GM23338 (cell line): ENCODE measurements around the gene FBXL17. TPM values are rescaled to one million over a fixed set of nuclear protein-coding genes. Genes with fewer than 3 reads are reported as not detected.

Experiments
- ATAC-seq: fragments of 200-7000 bp; cut with Tn5 transposase; 3 replicates; pipeline ENCODE4 v1.9.1; 2020
- DNase-seq: peaks from one replicate; pipeline ENCODE4 v3.0.0-alpha.2; 2015; ENCODE audit warnings: low spot score
- H2AFZ ChIP-seq: fragments of 200-600 bp; sonication (generic); 2 replicates; pipeline ENCODE4 v1.8.0; 2016; ENCODE audit warnings: antibody characterized with exemption, mild to moderate bottlenecking, moderate library complexity
- H3F3A ChIP-seq: fragments of 200-600 bp; sonication (generic); replicated peaks from 2 replicates; pipeline ENCODE4 v1.8.0; 2017; ENCODE audit warnings: antibody characterized with exemption, mixed run types, low read depth
- H3K27ac ChIP-seq: fragments of 200-600 bp; sonication (generic); 2 replicates; pipeline ENCODE4 v1.6.1; 2016; ENCODE audit warnings: low read depth
- H3K27me3 ChIP-seq: fragments of 200-600 bp; sonication (generic); 2 replicates; pipeline ENCODE4 v1.8.0; 2016; ENCODE audit warnings: mild to moderate bottlenecking, mixed run types, moderate library complexity; ENCODE audit not compliant: insufficient read depth
- H3K36me3 ChIP-seq: fragments of 200-600 bp; sonication (generic); 2 replicates; pipeline ENCODE4 v1.8.0; 2016; ENCODE audit warnings: mild to moderate bottlenecking; ENCODE audit not compliant: insufficient read depth
- H3K4me1 ChIP-seq: fragments of 200-600 bp; sonication (generic); 2 replicates; pipeline ENCODE4 v1.8.0; 2016; ENCODE audit warnings: mild to moderate bottlenecking, moderate library complexity; ENCODE audit not compliant: insufficient read depth
- H3K4me2 ChIP-seq: fragments of 200-600 bp; sonication (generic); 2 replicates; pipeline ENCODE4 v1.7.1; 2017; ENCODE audit warnings: mixed run types
- H3K4me3 ChIP-seq: fragments of 200-600 bp; sonication (generic); 2 replicates; pipeline ENCODE4 v1.6.1; 2016; ENCODE audit warnings: mixed run types
- H3K79me2 ChIP-seq: fragments of 200-600 bp; sonication (generic); replicated peaks from 2 replicates; pipeline ENCODE4 v1.8.0; 2017; ENCODE audit warnings: mild to moderate bottlenecking; ENCODE audit not compliant: insufficient read depth
- H3K9me2 ChIP-seq: fragments of 200-600 bp; sonication (generic); 2 replicates; pipeline ENCODE4 v1.8.0; 2017; ENCODE audit not compliant: insufficient read depth
- H4K20me1 ChIP-seq: fragments of 200-600 bp; sonication (generic); replicated peaks from 2 replicates; pipeline ENCODE4 v1.8.0; 2017; ENCODE audit warnings: mild to moderate bottlenecking; ENCODE audit not compliant: insufficient read depth
- H3K27ac Mint-ChIP-seq: 2 replicates; pipeline ENCODE4 v1.8.0; 2020; ENCODE audit warnings: inconsistent platforms, mild to moderate bottlenecking, moderate library complexity, mixed read lengths
- H3K27me3 Mint-ChIP-seq: 3 replicates; pipeline ENCODE4 v1.8.0; 2022; ENCODE audit warnings: low read depth, mild to moderate bottlenecking, moderate library complexity, mixed read lengths, inconsistent platforms; ENCODE audit not compliant: insufficient read depth, poor library complexity
- H3K36me3 Mint-ChIP-seq: 3 replicates; pipeline ENCODE4 v1.8.0; 2021; ENCODE audit warnings: low read depth, mild to moderate bottlenecking, inconsistent platforms, moderate library complexity, mixed read lengths
- H3K4me1 Mint-ChIP-seq: 3 replicates; pipeline ENCODE4 v1.8.0; 2020; ENCODE audit warnings: mild to moderate bottlenecking, inconsistent platforms, mixed read lengths
- H3K4me3 Mint-ChIP-seq: 3 replicates; pipeline ENCODE4 v1.8.0; 2021; ENCODE audit warnings: moderate library complexity, mild to moderate bottlenecking, inconsistent platforms, mixed read lengths
- H3K9me3 Mint-ChIP-seq: 3 replicates; pipeline ENCODE4 v1.8.0; 2020; ENCODE audit warnings: moderate library complexity, mild to moderate bottlenecking, inconsistent platforms, mixed read lengths
- CTCF ChIP-seq, 2 experiments: fragments of 200-600 bp in 1 of 2; sonication (generic) in 1 of 2; conservative IDR thresholded peaks; 2 replicates each; pipeline versions ENCODE4 v1.5.1 to v1.6.1; 2016 to 2017; ENCODE audit warnings: antibody characterized with exemption in 2 of 2, low read depth in 2 of 2, mild to moderate bottlenecking in 2 of 2, moderate library complexity in 1 of 2
- NANOG ChIP-seq: IDR thresholded peaks from 2 replicates; pipeline ENCODE4 v1.6.1; 2016; ENCODE audit warnings: antibody characterized with exemption, borderline replicate concordance
- REST ChIP-seq: IDR thresholded peaks from one replicate; pipeline ENCODE4 v1.6.1; 2018; ENCODE audit warnings: antibody characterized with exemption; ENCODE audit not compliant: unreplicated experiment
- STAT1 ChIP-seq: IDR thresholded peaks from one replicate; pipeline ENCODE4 v1.6.1; 2016; ENCODE audit warnings: antibody characterized with exemption; ENCODE audit not compliant: unreplicated experiment
- ZNF114 ChIP-seq: fragments of 250-450 bp; sonication (Bioruptor Pico); IDR thresholded peaks from 2 replicates; pipeline ENCODE4 v1.5.0; 2020; ENCODE audit warnings: mild to moderate bottlenecking, moderate library complexity
- ZNF331 ChIP-seq: fragments of 250-450 bp; sonication (Bioruptor Pico); IDR thresholded peaks from 2 replicates; pipeline ENCODE4 v1.5.0; 2020; ENCODE audit warnings: low read depth, mild to moderate bottlenecking, moderate library complexity
- ZNF462 ChIP-seq: fragments of 250-450 bp; sonication (Bioruptor Pico); IDR thresholded peaks from 2 replicates; pipeline ENCODE4 v1.5.0; 2020; ENCODE audit warnings: mild to moderate bottlenecking, moderate library complexity
- polyA plus RNA-seq: library from polyadenylated mRNA; unstranded; fragments of >200 nt; fragmentation: Nextera tagmentation; extraction: Ambion mirVana; gene quantifications from 2 replicates; pipeline ENCODE4 v1.2.1, GENCODE V29; 2016
- total RNA-seq: library from RNA; depleted of rRNA; stranded (reverse); fragments of >200 nt; shearing (Covaris generic); gene quantifications from 2 replicates; pipeline ENCODE4 v1.2.3, GENCODE V29; 2014

FBXL17 gene
- total and polyA plus RNA-seq, 2 experiments from 2014 or later, result 2.0 to 2.7 TPM

- TF ChIP-seq ZNF462 (CRISPR knock-in tag) (no peak), REST (no peak), ZNF114 (CRISPR knock-in tag) (no peak), ZNF331 (CRISPR knock-in tag) (no peak), STAT1 (no peak)
Observed at GRCh38 chr5:108061941-108062340, 320.0 kb downstream of the FBXL17 start (continued).

GRCh38 chr5:108060340-108060739 is 321.6 kb downstream of the FBXL17 start:
- DNase-seq (no peak), ATAC-seq (no peak)
- H3K4me3 ChIP-seq, result no peak overlapping the region
- no peak overlapping the region for H3K4me2 ChIP-seq
- H3K4me1 Mint-ChIP-seq, result 0 out of 3 replicates have a peak, but pooled peaks cover 4% of the 10 kb centered on the region
- no peaks in the 10 kb centered on the region for H3K79me2 ChIP-seq
- no peaks in the 10 kb centered on the region for H3K9me3 Mint-ChIP-seq
- no peaks in the 10 kb centered on the region for H3K27me3 ChIP-seq
- H3K4me3 Mint-ChIP-seq, result no peak overlapping the region
- no peaks in the 10 kb centered on the region for H4K20me1 ChIP-seq
- no peak overlapping the region for H3K27ac ChIP-seq
- no peaks in the 10 kb centered on the region for H3K4me1 ChIP-seq
- no peaks in the 10 kb centered on the region for H3K36me3 Mint-ChIP-seq
- H3F3A ChIP-seq, result no peaks in the 10 kb centered on the region
- H3K27me3 Mint-ChIP-seq, result no peaks in the 10 kb centered on the region
- no peak overlapping the region for H2AFZ ChIP-seq
- no peaks in the 10 kb centered on the region for H3K9me2 ChIP-seq
- no peak overlapping the region for H3K27ac Mint-ChIP-seq
- H3K36me3 ChIP-seq, result no peaks in the 10 kb centered on the region
- TF ChIP-seq NANOG (no peak), CTCF (conservative IDR thresholded peaks at IDR 0.05; ENCODE audit: low read depth in 2 of 2) (peak in 1 of 2 experiments; percentile 21; a peak in 1 of 4 replicates), ZNF114 (CRISPR knock-in tag) (no peak), ZNF331 (CRISPR knock-in tag) (no peak)
